Measurements from ENCODE around the gene LDLR.

DNA sequence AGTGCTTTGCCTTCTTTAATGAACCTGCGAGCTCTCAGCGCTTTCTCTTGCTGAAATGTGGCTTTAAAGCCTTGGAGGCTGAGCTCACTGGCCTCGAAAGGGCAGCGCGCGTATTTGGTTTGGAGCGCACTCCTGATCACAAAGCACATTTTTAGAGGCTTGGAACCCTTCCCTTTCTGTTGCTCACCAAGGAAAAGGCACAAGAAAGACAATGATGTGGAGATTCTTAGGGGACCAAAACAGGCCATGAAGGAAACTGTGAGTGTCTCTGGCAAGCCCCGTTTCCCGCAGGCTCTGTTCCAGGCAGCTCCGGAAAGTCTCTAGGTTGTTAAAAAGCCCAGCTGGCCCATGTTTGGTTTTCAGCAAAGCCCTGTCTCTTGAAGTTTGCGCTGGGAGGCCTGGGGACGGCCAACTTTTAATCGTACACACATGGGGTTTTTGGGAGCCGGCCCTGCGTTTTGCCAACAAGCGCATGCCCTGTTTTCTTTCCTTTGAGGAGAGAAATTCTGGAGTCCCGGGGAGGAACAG lies 75.7 kb downstream of the LDLR start:
- TF ChIP-seq, protein P1, sequence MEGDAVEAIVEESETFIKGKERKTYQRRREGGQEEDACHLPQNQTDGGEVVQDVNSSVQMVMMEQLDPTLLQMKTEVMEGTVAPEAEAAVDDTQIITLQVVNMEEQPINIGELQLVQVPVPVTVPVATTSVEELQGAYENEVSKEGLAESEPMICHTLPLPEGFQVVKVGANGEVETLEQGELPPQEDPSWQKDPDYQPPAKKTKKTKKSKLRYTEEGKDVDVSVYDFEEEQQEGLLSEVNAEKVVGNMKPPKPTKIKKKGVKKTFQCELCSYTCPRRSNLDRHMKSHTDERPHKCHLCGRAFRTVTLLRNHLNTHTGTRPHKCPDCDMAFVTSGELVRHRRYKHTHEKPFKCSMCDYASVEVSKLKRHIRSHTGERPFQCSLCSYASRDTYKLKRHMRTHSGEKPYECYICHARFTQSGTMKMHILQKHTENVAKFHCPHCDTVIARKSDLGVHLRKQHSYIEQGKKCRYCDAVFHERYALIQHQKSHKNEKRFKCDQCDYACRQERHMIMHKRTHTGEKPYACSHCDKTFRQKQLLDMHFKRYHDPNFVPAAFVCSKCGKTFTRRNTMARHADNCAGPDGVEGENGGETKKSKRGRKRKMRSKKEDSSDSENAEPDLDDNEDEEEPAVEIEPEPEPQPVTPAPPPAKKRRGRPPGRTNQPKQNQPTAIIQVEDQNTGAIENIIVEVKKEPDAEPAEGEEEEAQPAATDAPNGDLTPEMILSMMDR (IDR thresholded peaks at IDR 0.05 in 8 of 11, conservative IDR thresholded peaks at IDR 0.05 in 3 of 11) = no peak
- TF ChIP-seq POLR2A (IDR thresholded peaks at IDR 0.05) = no peak
